Progenitor cell of endocrine pancreas (in vitro differentiated cells): ENCODE results near the gene GARS1. TPM values are rescaled to one million over a fixed set of nuclear protein-coding genes. Genes with fewer than 3 reads are reported as not detected.

Experiments used
- DNase-seq: peaks from one replicate; pipeline ENCODE4 v3.0.0; 2021; ENCODE audit warnings: low spot score; ENCODE audit not compliant: unreplicated experiment
- H3K27ac Mint-ChIP-seq: 2 replicates; pipeline ENCODE4 v1.8.0; 2021; ENCODE audit warnings: mild to moderate bottlenecking, moderate library complexity, mixed read lengths
- H3K27me3 Mint-ChIP-seq: 2 replicates; pipeline ENCODE4 v1.8.0; 2021; ENCODE audit warnings: mixed read lengths
- H3K36me3 Mint-ChIP-seq: 2 replicates; pipeline ENCODE4 v1.8.0; 2022; ENCODE audit warnings: mixed read lengths; ENCODE audit not compliant: insufficient read depth
- H3K4me1 Mint-ChIP-seq: 2 replicates; pipeline ENCODE4 v1.8.0; 2021; ENCODE audit warnings: low read depth, mixed read lengths
- H3K4me3 Mint-ChIP-seq: 2 replicates; pipeline ENCODE4 v1.8.0; 2021; ENCODE audit warnings: low read depth, mild to moderate bottlenecking, moderate library complexity, mixed read lengths
- H3K9me3 Mint-ChIP-seq: 2 replicates; pipeline ENCODE4 v1.8.0; 2021; ENCODE audit warnings: low read depth, mixed read lengths
- long read RNA-seq: library from polyadenylated mRNA; unstranded; transcript quantifications from one replicate; pipeline ENCODE4 v2.0.0, GENCODE V29; 2020
- total RNA-seq: library from RNA; stranded (reverse); gene quantifications from 2 replicates; pipeline ENCODE4 v1.2.1, GENCODE V29; 2021
- TF ChIP-seq, protein P1 (sequence below): fragments of 200-600 bp; sonication (generic); IDR thresholded peaks from one replicate; pipeline ENCODE4 v1.5.0; 2021; ENCODE audit warnings: antibody characterized with exemption, mild to moderate bottlenecking; ENCODE audit not compliant: unreplicated experiment

The GARS1 gene, protein sequence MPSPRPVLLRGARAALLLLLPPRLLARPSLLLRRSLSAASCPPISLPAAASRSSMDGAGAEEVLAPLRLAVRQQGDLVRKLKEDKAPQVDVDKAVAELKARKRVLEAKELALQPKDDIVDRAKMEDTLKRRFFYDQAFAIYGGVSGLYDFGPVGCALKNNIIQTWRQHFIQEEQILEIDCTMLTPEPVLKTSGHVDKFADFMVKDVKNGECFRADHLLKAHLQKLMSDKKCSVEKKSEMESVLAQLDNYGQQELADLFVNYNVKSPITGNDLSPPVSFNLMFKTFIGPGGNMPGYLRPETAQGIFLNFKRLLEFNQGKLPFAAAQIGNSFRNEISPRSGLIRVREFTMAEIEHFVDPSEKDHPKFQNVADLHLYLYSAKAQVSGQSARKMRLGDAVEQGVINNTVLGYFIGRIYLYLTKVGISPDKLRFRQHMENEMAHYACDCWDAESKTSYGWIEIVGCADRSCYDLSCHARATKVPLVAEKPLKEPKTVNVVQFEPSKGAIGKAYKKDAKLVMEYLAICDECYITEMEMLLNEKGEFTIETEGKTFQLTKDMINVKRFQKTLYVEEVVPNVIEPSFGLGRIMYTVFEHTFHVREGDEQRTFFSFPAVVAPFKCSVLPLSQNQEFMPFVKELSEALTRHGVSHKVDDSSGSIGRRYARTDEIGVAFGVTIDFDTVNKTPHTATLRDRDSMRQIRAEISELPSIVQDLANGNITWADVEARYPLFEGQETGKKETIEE
- 117 and 141 TPM in 2 replicates for total RNA-seq
- long read RNA-seq, transcript GARS-201 (17 exons, 2,634 nt): major isoform, 517 of 572 reads
- long read RNA-seq, partial matches to known transcripts: 24 of 572 reads
- long read RNA-seq, other reads (novel, unspliced or antisense): 31 of 572 reads

- Mint-ChIP-seq H3K36me3 (peaks cover 3% of the 10 kb centered on the region), H3K4me3 (peak within 1 kb of the TSS; percentile 99), H3K4me1 (peaks cover 18% of the 10 kb centered on the region), H3K9me3 (no peaks in the 10 kb centered on the region), H3K27ac (peak within 1 kb of the TSS; percentile 98), H3K27me3 (no peaks in the 10 kb centered on the region)
- peak; percentile 78 for DNase-seq
- TF ChIP-seq, protein P1, sequence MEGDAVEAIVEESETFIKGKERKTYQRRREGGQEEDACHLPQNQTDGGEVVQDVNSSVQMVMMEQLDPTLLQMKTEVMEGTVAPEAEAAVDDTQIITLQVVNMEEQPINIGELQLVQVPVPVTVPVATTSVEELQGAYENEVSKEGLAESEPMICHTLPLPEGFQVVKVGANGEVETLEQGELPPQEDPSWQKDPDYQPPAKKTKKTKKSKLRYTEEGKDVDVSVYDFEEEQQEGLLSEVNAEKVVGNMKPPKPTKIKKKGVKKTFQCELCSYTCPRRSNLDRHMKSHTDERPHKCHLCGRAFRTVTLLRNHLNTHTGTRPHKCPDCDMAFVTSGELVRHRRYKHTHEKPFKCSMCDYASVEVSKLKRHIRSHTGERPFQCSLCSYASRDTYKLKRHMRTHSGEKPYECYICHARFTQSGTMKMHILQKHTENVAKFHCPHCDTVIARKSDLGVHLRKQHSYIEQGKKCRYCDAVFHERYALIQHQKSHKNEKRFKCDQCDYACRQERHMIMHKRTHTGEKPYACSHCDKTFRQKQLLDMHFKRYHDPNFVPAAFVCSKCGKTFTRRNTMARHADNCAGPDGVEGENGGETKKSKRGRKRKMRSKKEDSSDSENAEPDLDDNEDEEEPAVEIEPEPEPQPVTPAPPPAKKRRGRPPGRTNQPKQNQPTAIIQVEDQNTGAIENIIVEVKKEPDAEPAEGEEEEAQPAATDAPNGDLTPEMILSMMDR: no peak
Observed at GRCh38 chr7:30594540-30595435, at the start of gene GARS1. TSS of gene GARS1 (plus strand) at chr7:30594878. CDS start at chr7:30594922, 44 bp downstream.

- no peaks in the 10 kb centered on the region for H3K9me3 Mint-ChIP-seq
- no peak overlapping the region for H3K27ac Mint-ChIP-seq
- TF ChIP-seq, protein P1: no peak
- no peak for DNase-seq
- no peaks in the 10 kb centered on the region for H3K27me3 Mint-ChIP-seq
- H3K4me3 Mint-ChIP-seq: no peak overlapping the region
- H3K4me1 Mint-ChIP-seq: peaks cover 16% of the 10 kb centered on the region
- peaks cover 2% of the 10 kb centered on the region for H3K36me3 Mint-ChIP-seq
Observed at GRCh38 chr7:30545791-30546555, 48.7 kb upstream of the GARS1 start.

- Mint-ChIP-seq H3K27me3 (no peaks in the 10 kb centered on the region), H3K9me3 (no peaks in the 10 kb centered on the region), H3K36me3 (peaks cover 2% of the 10 kb centered on the region), H3K27ac (no peak overlapping the region), H3K4me3 (no peak overlapping the region), H3K4me1 (peaks cover 16% of the 10 kb centered on the region)
- no peak for DNase-seq
- TF ChIP-seq, protein P1: no peak
Observed at GRCh38 chr7:30546596-30546995, 48.1 kb upstream of the GARS1 start.

DNA sequence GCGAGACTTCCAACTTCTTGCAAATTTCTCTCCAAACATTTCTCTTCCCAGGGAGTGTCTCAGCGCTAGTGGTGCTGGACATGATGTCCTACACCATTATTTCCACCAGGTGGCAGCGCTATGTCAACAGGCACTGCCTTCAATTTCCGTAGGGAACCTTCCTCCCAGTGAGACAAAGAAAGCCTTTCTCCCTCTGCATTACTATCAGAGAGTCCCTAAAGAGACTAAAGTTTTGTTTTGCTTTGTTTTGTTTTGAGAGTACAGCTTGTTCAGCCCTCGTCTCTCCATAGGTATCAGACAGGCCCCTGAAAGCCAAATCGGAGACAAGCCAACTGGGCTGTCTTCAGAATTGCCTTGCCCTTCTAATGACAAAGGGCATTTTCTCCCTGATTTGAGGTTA lies 45.8 kb upstream of the GARS1 start:
- Mint-ChIP-seq H3K36me3 (peaks cover 4% of the 10 kb centered on the region), H3K27me3 (no peaks in the 10 kb centered on the region), H3K4me1 (peaks cover 16% of the 10 kb centered on the region), H3K9me3 (no peaks in the 10 kb centered on the region), H3K27ac (peak overlapping the region; percentile 97), H3K4me3 (no peak overlapping the region)
- TF ChIP-seq, protein P1: peak; percentile 82
- peak; percentile 47 for DNase-seq
